Right renal pelvis (tissue), 4 donors: ENCODE data around the gene SMPD3. TPM values are rescaled to one million over a fixed set of nuclear protein-coding genes. Genes with fewer than 3 reads are reported as not detected.

ENCODE experiments used
- DNase-seq, 4 donors: peaks; one replicate each; pipeline ENCODE4 v3.0.0-alpha.2; 2013; ENCODE audit warnings: low read depth in 4 of 4, low spot score in 3 of 4, missing footprints in 1 of 4
- polyA plus RNA-seq, 4 donors: library from polyadenylated mRNA; unstranded; fragments of 120-200 nt; gene quantifications; one replicate each; pipeline ENCODE4 v1.2.1, GENCODE V29; 2013; ENCODE audit not compliant: insufficient read length in 4 of 4

SMPD3 gene
- polyA plus RNA-seq, 4 donors = 1.1 to 1.5 (median 1.2) TPM

DNA sequence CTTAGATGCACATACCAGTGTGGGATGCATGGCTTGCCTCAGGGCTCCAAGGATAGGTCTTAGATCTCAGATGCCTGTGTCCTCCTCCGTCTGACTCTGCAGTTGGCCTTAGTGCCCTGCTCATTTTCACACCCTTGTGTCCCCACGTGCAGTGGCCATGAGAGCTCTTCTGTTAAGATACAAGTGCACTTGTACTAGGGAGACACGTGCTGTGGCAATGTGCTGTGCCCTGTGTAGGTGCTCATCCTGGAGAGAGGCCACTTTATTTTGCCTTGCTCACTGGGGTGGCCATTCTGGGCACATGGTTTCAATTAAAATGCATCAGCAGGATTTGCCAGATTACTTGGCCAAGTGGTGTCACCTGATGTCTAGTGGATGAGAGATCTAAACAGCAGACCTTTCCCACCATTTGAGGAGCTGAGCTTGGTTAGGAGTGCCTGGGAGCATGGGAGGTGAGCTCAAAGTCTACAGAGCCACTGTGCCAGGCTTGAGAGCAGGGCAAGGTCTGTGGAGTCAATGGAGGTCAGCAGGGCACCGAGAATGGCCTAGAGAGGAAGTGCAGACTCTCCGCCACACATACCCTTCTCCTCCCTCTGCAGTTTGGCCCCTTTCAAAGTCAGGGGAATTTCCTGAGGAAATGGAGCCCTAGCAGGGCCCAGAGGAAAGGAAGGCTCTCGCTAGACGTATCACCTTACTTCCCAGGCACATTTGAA, 25.2 kb upstream of the SMPD3 start:
- DNase-seq = no peak

DNA sequence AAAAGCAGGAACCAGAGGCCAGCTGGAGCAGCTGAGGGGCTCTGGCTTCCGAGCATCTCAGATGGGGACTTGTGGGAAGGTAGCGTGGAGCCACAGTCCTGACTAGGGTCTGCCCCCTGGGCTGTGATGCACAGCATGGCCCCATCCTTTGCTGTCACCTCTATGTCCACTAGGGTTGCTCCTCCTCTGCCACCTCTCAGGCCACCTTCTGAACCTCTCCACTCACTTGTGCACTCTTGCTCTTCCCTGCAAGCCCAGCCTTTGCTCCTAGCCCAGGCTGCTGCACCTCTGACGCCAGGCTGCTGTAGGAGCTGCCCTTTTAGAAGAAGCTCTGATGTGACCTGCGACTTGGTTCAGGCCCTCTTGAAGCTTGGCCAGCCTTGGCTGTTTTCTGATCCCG, 24.3 kb upstream of the SMPD3 start:
- DNase-seq = no peak

DNA sequence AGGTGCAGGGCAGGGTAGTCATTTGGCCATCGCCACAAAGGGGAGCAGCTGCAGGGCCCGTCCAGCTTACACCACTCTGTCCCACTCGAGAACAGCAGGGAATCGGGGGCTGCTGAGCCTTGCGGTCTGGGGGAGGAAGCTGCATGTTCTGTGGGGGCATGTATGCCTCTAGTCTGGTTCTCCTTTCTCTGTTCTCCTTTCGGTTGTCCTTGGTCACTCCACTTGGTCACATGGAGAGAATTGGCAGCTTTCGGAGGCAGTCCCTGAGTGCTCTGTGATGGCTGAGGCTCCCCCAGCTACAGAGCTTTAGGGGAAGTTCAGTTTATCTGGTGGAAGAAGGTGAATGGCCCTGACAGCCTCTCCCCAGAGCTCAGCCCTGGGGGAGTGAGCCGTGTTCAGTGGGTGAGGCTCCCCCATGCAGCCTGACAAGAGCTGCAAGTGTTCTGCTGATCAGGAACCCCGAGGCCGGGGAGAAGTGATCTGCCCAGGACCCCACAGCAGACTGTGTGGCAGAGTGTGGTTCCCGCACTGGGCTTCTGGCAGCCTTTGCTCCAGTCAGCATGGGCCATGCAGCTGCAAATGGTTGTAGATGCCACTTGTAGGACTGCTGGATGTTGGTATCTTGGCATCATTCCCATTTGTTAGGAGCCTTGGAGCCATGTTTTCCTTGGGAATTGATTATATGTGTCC, 22.3 kb upstream of the SMPD3 start:
- no peak for DNase-seq

DNA sequence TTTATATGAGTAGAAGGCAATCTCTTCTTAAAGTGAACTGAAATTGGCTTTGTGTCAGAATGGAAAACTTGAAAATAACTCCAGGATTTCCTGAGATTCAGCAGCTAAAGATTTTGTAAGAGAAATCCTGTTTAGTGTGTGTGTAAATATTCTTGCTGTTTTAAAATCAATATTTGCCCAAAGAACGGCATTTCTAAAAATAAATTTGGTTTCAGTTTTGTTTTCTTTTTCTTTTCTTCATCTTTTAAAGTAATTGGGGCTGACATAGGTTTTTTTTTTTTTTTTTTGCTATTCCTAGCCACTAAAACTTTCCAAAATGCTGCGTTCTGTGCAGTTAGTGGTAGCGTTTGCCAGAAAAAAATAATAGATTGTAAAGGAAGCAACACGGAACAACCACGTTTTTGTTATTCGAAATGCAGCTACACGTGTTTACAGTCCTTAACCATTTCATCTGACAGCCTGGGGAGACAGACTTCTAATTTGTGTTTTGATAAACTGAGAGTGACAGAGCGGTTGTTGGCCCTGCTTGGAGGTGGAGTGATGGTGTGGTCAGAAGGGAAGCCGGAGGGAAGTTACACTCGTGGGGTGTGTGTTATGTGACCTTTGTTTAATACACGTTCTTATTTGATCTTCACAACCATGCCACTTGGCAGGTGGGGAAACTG, 21.6 kb upstream of the SMPD3 start:
- no peak for DNase-seq

DNA sequence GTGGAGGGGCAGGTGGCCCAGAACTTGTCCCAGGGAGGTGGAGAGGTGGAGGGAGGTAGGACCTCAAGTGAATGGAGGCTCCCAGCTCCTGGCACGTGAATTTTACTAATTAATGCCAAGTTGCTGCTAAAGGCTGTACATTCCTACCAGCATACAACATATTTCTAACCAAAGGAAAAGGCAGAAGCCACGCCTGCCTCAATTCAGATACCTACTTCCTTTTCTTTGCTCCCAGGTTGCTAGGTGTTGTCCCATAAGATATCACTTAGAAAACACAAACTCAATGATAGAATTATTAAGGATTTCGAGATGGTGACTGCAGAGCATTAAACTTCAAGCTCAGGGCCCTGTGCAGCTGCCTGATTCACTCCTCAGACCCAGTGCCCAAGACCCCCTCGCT, 20.5 kb upstream of the SMPD3 start:
- DNase-seq = no peak

DNA sequence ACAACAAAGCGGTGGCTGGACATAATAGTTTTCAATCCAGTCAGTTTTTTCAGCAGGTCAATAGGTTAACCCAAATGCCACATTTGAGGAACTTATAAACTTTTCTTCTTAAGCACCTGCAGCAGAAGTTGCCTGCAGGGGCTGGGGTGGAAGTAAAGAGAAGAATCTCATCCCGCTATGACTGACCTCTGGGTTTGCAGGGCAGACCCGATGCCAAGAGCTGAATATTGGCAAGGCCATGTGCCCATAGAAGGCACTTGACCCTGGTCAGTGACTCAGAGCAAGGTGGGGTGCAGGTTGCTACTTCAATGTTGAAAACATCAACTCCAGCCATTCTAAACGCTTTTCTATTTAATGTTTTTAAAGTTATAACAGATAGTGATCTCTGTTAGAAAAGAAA, 17.9 kb upstream of the SMPD3 start:
- no peak for DNase-seq

DNA sequence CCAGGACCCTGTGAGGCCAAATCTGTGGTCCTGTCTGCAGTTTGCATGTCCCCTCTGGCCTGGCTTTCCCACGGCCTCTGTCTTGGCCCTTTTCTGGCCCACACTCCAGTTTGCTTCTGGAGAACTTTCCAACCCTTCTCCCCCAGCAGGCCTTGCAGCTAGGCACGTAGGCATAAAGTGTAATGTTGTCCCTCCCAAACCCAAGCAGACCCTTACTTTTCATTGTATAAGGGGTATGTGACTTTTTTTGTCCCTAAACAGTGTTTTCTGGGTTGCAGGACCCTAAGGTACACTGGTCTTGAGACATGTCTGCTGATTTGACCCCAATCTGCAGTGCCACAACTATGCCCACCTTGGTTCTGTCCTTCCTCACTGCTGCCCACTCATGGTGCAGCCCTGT, 15.6 kb upstream of the SMPD3 start:
- DNase-seq = no peak

DNA sequence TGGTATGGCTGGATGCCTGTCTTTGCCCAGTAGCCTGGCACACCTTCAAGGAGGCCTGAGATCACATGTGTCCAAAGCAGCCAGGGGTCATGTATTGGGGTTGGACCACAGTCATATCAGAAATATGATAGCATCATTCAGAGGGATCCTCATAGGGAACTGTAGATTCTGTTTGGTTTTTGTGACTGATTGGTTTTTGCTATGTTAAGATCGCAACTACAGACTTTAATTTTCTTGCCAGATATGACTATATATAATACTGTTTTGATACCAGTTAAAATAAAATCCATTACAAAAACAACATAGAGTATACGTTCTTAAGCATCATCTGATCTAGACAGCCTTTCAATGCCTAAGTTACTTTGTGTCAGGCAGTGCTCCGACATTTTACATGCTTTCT, 11.8 kb upstream of the SMPD3 start:
- DNase-seq = no peak

DNA sequence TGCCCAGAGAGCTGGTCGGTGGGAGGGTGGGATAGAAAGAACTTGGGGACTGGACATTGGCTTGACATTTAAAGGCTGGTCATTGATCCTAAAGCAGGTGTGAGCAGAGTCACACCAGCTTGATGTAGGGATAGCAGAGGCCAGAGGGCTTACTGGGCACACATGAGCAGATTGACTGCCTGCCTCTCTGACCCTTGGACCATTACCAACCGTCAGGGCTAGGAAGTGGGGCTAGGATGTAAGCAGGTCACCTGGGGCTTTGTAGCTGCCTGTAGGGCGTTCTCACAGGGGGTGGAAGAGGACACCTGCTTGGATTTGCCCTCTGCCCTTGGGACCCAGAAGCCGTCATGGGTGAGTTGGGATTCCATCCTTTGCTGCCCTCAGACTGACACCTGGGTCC, 11.1 kb upstream of the SMPD3 start:
- no peak for DNase-seq

DNA sequence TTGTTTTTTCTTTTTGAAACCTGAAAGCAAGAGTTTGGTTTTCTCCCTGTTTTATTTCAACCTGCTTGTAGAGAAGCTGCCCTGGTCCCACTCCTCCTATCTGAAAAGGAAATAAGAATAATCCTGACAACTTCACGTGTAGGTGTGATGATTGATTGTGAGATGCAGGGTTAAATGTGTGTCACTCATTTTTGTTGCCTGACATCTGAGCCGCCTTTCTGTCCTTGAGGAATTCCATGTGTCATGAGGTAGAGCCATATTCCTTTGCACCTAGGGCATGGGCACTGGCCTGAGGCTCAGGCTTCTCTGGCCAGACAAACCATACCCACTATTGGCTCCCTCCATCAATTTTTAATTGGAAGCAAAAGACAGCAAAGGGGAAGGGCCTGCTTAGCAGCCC, 10.2 kb upstream of the SMPD3 start:
- no peak for DNase-seq

DNA sequence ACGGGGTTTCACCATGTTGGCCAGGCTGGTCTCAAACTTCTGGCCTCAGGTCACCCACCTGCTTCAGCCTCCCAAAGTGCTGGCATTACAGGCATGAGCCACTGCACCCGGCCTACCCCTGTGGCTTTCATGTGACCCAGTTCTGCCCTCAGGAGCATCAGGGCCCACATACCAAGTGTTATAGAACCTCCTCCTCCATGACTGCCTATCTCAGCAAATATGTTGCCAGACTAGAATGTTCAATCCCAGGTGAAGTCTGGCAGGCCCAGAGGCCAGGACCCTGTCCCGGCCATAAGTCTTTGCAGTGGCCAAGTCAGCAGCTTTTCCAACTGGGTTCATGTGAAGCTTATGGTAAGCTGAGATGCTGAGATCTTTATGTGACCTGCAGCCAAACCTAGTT, 9.8 kb upstream of the SMPD3 start:
- DNase-seq = no peak

DNA sequence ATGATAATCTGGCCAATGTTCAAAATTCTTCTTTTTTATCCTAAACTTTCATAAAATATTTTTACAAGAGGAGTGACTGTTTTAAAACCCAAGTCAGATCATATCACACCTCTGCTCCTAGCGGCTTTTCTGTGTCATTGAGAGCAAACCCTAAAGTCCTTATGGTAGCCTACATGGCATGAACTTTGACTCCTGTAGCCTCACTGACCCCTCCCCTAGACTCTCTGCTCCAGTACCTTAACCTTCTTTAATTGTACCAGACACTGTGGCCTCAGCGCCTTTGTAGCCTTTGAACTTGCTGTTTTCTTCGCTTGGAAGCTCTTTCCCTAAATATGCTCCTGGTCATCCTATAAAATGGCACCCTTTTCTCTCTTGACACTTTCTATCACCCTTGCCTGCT, 7.3 kb upstream of the SMPD3 start:
- no peak for DNase-seq

DNA sequence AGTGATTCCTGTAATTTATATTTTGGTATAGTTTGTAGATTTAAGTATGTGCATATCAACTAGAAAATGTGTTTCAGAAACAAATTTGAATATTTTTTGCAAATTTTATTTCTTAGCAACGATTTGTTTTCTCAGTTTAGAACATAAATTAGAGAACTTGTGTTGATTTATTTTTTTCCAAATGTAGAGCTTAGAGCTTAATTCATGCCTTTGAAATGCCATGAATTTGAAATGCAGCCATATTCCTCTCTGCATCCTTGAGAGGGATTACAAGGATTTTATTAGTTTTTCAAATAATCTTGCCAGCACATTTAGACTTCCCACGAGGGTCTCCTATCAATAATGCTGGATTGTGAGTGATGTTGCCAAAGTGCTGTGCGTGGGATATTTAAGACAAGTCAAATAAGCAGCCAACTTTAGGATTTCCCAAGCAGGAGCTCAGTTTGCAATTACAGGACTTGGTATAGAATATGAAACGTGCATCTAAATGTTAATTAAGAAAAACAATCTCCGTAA, 6.7 kb upstream of the SMPD3 start:
- no peak for DNase-seq

DNA sequence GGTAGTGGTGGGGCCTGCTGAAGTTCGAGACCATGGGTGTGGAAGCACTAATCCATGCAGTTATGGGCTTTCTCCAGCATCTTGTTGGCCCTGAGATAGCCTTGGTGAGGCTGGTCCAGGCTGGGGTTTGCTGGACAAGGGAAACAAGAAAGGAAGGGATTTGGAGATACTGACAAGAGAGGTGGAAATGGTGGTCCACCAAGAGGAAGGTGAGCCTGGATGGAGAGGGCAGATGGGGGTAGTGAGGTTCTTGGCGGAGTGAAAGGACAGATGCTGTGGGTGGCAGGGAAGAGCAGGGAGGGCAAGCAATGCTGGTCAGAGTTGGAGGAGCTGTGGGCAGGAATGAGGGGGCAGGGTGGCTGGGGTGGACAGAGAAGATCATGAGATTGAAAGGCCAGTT, 5.5 kb upstream of the SMPD3 start:
- no peak for DNase-seq

DNA sequence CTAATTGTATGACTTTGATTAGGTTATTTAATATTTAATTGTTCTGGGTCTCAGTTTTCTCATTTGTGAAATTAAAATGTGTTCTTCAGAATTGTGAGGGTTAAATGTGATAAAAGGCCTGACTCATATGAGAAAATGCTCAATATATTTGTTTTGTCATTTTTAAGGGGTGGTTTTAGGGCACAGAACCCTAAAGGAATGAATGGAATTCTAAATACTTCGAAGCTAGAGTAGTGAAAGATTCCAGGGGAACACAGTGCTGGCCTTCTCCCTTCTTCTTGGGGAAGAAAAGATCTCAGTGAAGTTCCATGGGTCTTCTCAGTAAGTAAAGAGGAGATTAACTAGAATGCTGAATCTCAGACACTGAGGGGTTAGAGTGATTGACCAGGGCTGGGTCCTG, 3.9 kb upstream of the SMPD3 start:
- no peak for DNase-seq

DNA sequence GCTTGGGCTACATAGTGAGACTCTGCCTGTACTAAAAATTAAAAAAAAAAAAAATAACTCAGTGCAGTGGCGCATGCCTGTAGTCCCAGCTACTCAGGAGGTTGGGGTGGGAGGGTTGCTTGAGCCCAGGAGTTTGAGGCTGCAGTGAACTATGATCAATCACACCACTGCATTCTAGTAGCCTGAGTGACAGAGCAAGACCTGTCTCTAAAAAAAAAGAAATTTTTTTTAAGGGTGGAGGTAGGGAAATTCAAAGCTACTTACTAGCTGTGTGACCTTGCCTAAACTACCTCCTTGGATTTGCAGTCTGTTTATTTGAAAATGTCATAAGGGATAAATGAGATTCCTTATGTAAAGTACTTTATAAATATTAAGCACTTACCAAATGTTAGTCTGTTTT, 3.4 kb upstream of the SMPD3 start:
- no peak for DNase-seq

DNA sequence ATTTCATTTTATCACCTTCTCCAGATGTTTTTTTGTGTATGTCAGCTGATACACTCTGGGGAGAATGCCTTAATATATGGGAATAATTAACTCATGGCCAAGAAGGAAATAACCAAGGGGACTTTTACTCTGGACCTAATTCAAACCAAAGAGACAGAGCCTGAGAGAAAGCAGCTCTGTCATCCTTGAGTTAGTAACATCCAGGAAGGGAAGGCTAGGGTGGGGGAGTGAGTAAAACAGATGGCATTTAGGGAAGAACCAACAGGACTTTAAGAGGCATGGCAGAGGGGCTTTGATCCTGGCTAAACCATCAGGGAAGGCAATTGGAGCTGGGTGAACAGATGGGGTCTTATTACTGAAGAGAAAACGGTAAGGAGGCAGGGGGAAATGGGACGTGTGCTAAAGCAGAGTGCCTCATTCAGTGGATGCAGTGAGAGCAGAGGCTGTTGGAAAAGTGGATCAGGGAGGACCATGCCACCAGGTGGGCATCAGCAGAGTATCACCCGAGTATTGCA, 2.5 kb upstream of the SMPD3 start:
- DNase-seq = no peak

DNA sequence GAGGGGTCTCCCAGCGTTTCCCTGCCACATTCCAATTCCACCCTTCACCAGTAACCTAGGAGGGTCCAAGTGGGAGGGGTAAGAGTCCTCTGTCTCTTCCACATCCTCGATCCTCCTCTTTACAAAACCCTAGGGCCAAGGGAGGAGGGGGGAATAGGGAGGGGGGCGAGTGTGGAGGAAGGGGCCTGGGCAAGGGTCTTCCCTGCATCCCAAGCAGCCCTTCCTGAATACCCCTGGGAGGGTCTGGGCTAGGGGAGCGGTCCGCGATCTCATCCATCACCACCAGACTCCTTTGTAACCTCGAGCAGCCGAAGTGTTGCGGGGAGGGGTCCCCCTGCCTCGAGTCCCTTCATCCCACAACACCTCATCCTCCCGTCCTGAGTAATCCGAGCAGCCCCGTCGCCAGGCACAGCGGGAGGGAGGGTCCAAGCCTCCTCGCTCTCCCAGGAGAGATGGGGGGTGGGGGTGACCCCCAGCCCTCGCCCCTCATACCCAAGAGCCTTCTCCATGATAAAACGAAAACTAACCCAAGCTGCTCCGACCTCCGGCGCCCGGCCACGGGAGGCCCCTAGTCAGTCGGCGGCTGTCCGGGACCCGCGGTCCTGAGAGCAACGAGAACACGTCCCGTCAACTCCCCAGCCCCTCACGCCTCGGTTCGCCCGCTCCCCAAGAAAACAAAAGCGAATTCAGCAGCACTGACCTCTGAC, 502 bp downstream of the SMPD3 start:
- DNase-seq = no peak

DNA sequence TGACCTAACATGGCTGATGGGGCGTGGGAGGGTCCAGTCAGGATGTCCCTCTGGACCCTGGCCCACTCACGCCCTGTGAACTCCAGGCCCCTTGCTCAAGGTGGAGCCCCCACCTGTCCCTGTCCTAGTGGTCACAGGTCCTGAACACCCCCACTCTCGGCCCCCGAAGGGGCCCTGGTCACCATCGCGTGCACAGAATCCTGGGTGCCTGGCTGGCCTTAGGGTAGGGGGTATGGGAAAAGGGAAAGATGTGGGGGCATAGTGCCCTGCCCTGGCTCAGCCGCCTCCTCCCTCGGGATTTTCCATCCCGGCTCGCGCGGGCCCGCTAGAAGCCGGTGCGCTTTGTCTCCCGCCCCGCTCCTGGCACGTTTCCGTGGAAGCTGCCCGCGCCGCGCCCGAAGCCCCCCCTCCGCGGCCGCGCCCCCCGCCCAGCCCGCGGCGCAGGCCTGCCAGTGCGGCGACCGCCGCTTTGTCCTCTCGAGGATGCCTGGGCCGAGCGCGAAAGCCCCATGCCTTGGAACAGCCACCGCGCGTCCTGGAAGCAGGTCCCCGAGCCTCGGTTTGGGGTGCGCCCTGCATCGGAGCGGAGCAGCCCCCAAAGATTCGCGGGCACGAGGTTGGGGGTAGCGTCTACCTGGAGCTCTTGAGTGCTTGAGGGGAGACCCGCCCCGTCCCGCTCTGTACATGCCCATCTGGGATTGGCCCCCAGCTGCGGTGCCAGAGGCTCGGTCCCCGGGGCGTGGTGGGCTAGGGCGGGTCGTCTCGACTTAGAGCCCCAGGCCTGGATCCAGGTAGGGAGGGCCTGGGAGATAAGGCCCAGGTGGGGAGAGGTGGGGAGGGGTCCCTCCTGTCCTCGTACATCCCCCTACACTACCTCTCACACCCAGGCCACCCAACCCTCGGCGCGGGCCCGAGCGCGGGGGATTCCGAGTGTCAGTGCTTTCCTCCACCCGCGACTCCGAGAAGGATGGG, 1.3 kb downstream of the SMPD3 start:
- no peak for DNase-seq

DNA sequence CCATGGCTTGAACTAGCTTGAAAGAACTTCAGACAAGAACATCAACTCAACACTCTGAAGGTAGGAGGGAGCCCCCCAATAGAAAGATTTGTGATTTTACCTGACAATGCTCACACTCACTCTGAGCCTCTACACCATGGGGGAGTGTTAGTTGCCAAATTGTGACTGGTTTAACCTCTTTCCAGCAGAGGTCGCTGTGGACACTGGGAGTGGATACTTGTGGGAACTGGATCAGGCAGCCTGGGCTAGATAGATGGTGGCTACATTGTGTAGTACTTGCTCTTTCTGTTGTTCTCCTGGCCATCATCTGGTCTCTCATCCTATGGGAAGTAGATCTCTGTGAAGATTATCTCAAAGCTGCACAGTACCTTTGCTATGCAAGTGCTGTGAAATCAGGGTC, 2.9 kb downstream of the SMPD3 start:
- peak in 2 of 4 donors; percentile 23 to 29 for DNase-seq
